Activated CD4-positive, alpha-beta T cell treated with anti-CD3 and anti-CD28 coated beads, Interleukin-2, amount 50 U/mL, for 48 hours (primary cell): ENCODE results near the gene BCDIN3D.
"Not testable (repeated sequence)": the region's sequence is repeated elsewhere in the genome, so short reads cannot be mapped to it uniquely, and the experiment has no call there.

Source experiments
- DNase-seq, 2 experiments: peaks; one replicate each; pipeline ENCODE4 v3.0.0-alpha.2; 2020

The BCDIN3D gene

GRCh38 chr12:49875115-49875720 lies 32.3 kb upstream of the BCDIN3D start:
- no peak for DNase-seq

GRCh38 chr12:49874142-49874897 lies 31.4 kb upstream of the BCDIN3D start:
- DNase-seq, result no peak

GRCh38 chr12:49873361-49873934 lies 30.5 kb upstream of the BCDIN3D start:
- DNase-seq, result no peak

DNA sequence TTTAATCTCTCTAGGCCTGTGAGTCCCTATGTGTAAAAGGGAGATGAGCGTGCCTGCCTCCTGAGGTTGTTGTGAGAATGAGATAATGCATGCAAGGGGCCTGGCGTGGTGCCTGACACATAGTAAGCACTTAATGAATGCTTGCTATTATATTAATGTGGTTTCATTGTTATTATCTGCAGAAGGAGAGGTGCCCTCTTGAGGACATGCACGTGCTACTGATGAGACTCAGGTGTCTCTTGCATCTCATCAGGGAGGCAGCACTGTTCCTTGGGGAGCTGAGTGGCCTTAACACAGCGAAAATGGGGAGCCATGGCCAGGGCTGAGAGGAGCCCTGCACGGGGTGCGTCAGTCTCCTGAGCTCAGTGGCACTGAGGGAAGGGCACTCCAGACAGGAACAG lies 29.9 kb upstream of the BCDIN3D start:
- DNase-seq, result no peak

- no peak for DNase-seq
These were observed 29.5 kb upstream of the BCDIN3D start for GRCh38 chr12:49872381-49872780.

GRCh38 chr12:49871811-49872251 lies 28.9 kb upstream of the BCDIN3D start:
- DNase-seq, result not testable (repeated sequence)

- no peak for DNase-seq
These were observed 28.3 kb upstream of the BCDIN3D start for GRCh38 chr12:49871263-49871561.

DNA sequence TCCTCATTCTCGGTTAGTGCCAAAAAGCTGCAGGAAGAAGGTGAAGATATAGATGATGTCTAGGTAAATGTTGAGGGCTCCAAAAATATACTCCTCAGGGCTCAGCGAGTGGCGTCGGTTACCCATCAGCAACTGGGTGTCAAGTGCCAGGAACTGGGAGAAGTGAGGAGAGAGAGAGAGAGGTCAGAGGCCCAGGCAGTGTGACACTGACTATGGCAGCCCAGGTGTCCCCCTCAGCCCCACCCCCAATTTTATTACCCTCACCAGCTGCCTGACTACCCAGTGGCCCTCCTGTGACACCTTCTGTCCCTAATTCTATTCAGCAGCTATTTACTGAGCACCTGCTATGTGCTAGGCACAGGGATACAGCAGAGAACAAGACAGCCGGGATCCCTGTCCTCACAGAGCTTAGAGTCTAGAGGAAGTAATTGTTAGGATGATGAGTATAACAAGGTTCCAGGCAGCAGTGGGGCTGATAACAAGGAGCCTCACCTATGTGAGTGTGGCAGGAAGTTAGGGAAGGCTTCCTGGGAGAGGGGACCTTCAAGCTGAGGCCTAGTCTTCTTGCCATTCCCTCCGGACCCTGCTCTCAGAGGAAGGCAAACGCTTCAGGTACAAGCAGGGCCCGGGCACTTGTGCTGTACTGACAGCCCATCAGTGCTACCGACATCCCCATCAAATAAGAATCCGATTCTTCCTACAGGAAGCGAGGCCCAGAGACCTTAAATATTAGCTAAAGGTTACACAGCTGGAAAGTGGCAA lies 27.8 kb upstream of the BCDIN3D start:
- no peak for DNase-seq

GRCh38 chr12:49869816-49870500 lies 27.1 kb upstream of the BCDIN3D start:
- DNase-seq, result no peak

DNA sequence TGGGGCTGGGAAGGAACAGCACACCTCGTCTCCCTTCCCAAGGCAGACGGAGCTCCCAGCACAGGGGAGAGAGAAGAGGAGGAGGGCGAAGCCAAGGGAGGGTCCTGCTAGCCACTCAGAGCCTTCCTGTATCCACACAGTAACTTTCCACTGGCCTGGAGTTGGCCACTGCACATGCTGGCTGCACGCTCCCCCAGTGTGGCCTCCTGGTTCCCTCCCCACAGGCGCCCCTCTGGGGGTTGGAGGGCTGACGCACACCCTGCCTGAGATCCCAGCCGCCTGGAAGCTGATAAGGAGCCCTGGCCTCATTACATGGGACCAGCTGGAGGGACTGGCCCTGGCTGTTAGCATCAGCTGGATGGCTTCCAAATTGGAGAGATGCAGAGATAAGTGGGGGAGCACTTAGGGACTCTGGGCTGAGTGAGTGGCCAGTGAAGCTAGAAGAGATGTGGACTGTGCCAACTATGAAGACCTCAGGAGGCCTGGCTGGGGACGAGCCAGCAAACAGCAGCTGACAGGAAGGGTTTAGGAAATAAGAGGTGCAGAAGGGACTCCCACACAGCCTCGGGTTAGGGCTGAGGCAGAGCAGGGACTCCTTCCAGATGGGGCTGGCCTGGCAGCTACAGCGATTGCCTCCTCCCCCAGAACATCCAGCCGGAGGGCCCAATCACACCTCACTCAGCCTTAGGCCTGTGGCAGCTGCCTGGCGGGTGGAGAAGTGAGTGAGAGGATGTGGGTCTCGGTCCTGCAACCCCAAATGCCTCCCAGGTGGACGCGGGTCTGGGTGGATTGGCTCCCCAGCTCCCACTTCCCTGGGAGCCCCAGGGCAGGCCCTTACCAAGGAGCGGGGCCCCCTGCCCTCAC lies 26.3 kb upstream of the BCDIN3D start:
- no peak for DNase-seq

DNA sequence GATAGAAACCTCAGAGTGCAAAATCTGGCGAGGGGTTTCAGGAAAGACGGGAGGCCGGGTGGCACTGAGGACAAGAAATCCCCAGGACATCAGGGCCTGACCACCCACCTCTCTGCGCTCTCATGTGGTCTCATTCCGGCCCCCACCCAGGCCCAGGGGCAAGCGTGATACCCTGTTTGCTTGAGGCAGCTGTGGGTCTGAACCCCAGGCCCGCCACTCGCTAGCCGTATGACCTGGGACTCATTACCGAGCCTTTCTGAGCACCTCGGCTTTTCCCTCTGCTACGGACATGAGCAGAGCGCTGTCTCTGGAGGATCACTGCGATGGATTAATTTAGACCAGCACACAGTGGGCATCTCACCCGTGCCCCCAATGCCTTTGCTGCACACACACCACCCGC lies 25.5 kb upstream of the BCDIN3D start:
- DNase-seq, result no peak

GRCh38 chr12:49867570-49868341 lies 24.9 kb upstream of the BCDIN3D start:
- DNase-seq, result no peak

DNA sequence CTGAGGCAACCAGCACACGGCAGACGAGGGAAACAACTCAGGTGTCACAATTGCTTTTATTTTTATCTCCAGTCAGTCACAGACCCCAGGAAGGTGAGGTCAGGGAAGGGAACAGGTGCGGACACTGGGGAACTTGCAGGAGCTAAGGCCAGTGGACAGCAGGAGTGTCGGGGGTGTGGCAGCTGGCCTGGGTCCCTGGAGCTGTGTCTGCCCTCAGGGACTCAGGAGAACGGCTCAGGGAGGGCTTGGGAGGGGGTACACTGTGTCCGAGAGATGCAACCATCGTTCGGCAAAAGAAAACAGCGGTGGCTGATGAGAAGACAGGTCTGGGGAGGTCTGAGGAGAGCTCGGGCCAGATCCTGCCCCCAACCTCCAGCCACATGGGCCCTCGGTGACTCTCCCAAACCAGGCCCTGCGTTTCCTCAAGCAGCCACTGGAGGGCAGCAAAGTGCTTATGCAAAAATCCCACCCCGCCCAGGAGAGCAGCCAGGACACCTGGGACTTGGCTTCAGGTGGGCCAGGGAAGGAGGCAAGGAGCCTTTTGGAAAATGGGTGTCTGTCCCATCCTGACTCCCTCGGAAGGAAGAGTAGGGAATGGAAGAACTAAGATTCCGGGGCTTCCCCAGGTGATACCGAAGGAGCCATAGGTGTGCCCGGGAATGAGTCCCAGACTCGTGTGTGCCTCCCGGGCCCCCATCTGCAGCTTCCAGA lies 24.1 kb upstream of the BCDIN3D start:
- DNase-seq, result peak; percentile 81 to 85

DNA sequence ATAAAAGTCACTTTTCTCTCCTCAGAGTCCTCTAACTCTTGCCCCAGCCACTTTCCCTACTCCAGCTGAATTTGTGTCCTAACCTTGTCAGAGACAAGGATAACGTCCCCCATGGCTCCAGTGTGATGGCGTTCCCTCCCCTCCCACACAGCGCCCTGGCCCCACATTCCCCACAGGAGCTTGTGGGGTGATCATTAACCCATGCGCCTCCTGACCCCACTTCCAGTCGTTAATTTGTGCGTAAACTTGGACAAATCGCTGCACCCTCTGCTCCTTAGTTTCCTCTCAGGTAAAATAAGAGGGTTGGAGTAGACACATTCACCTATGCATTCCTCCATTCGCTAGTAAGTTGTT lies 22.9 kb upstream of the BCDIN3D start:
- DNase-seq, result no peak

DNA sequence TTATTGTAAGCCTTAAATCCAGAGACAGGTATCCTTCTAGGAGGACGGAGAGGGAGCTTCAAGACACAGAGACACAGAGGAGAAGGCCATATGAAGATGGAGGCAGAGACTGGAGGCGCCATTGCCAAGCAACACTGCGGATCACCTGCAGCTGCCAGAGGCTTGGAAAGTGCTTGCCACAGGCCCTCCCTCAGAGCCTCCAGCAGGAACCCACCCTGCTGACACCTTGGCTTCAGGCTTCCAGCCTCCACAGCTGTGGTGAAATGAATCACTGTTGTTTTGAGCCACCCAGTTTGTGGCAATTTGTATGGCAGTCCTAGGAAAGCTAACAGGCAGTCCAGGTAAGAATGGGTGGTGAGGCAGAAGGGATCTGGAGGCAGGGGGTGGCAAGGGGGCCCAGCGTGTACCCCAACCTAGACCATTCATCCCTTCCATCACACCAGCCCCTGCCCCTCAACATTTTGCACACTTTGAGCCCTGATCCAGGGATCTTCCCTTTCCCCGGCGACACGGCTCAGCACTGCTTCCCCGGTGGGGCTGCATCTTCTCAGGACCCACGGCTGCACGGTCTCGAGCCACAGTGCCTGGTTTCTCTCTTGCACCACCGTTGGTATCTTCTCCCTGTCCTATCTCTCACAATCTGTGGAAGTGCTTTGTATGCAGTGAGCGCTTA lies 22.3 kb upstream of the BCDIN3D start:
- no peak for DNase-seq

DNA sequence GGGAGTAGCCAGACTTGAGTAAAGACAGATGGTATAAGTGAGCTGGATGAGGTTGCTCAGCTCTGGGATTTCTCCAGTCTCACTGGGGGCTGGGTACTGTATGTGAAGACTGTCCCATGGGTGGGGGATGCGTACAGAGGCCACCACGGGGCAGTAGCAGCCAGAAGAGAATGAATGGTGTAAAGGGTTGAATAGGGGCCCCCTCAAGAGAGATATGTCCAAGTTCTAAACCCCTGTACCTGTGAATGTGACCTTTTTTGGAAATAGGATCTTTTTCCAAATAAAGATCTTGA lies 21.8 kb upstream of the BCDIN3D start:
- DNase-seq, result no peak

DNA sequence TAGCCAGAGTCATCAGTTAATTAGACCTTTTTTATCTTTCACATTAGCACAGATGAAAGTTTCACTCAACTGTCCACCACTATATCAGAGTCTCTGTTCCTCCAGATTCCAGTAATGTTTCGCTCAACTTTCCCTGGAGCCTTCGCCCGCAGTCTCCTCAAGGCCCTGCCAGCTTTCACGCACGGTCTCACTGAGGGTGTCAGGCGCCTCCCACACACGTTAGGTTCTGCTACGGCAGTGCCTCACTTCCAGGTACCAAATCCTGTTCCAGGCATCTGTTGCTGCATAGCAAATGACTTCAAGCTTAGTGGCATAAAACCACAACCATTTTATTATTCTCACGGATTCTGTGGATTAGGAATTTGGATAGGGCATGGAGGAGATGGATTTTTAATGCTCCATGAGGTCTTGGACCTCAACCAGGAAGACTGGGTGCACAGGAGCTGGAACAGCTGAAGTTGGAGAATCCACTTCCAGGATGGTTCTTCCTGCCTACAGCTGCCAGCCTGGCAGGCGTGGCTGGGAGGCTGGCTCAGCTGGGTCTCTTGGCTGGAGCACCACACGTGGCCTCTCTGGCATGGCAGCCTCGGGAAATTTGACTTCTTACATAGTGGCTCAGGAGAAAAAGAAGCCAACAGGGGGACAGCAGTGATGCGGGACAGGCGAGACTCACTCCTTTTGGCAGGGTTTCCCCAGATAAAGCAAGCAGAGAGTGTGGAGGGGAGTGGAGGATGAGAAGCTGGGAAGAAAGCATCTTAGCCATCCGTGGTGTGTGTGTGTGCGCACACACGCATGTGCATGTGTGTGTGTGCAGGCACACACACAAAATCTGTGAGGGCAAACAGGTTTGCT lies 21.3 kb upstream of the BCDIN3D start:
- no peak for DNase-seq

DNA sequence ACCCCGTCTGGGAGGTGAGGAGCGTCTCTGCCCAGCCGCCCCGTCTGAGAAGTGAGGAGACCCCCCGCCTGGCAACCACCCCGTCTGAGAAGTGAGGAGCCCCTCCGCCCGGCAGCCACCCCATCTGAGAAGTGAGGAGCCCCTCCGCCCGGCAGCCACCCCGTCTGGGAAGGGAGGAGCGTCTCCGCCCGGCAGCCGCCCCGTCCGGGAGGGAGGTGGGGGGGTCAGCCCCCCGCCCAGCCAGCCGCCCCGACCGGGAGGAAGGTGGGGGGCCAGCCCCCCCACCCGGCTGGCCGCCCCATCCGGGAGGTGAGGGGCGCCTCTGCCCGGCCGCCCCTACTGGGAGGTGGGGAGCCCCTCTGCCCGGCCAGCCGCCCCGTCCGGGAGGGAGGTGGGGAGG lies 18.0 kb upstream of the BCDIN3D start:
- DNase-seq, result not testable (repeated sequence)

GRCh38 chr12:49855890-49856289 lies 13.0 kb upstream of the BCDIN3D start:
- DNase-seq, result not testable (repeated sequence)
